GM19193 (cell line): Measurements from ENCODE around the gene FAM83B.

Source experiments
- POLR2A ChIP-seq: IDR thresholded peaks from 4 replicates; pipeline ENCODE4 v1.6.1; 2011; ENCODE audit not compliant: insufficient read depth, insufficient read length; ENCODE audit errors: extremely low read depth

Gene FAM83B

GRCh38 chr6:54980511-54981275, 134.1 kb downstream of the FAM83B start:
- TF ChIP-seq POLR2A: no peak

GRCh38 chr6:54981276-54981609, 134.7 kb downstream of the FAM83B start:
- TF ChIP-seq POLR2A: no peak

GRCh38 chr6:54981647-54982046, 135.1 kb downstream of the FAM83B start:
- TF ChIP-seq POLR2A: no peak

GRCh38 chr6:54987633-54988290, 141.2 kb downstream of the FAM83B start:
- no peak for TF ChIP-seq POLR2A

GRCh38 chr6:54988576-54988975, 142.0 kb downstream of the FAM83B start:
- no peak for TF ChIP-seq POLR2A

GRCh38 chr6:54990001-54990400, 143.4 kb downstream of the FAM83B start:
- no peak for TF ChIP-seq POLR2A
